Mucosa of rectum (tissue), 2 donors: ENCODE data around the gene EPB41L1.

Experiments used
- H3K27ac ChIP-seq, 2 donors: one replicate each; pipeline ENCODE4 v1.7.0; 2013; ENCODE audit warnings: inconsistent platforms in 2 of 2, low read depth in 2 of 2, low read length in 2 of 2
- H3K27me3 ChIP-seq, 2 donors: one replicate each; pipeline ENCODE4 v1.7.0; 2013; ENCODE audit warnings: low read length in 2 of 2; ENCODE audit not compliant: control insufficient read depth in 2 of 2, insufficient read depth in 2 of 2
- H3K36me3 ChIP-seq, 2 donors: one replicate each; pipeline ENCODE4 v1.7.0; 2013; ENCODE audit warnings: low read length in 2 of 2; ENCODE audit not compliant: control insufficient read depth in 2 of 2, insufficient read depth in 2 of 2
- H3K4me1 ChIP-seq, 2 donors: one replicate each; pipeline ENCODE4 v1.7.0; 2013; ENCODE audit warnings: low read length in 2 of 2, mild to moderate bottlenecking in 1 of 2; ENCODE audit not compliant: control insufficient read depth in 2 of 2, insufficient read depth in 2 of 2
- H3K4me3 ChIP-seq, 2 donors: one replicate each; pipeline ENCODE4 v1.7.0; 2013; ENCODE audit warnings: low read length in 2 of 2
- H3K9ac ChIP-seq, 2 donors: one replicate each; pipeline ENCODE4 v1.7.0; 2013; ENCODE audit warnings: low read length in 2 of 2, low read depth in 1 of 2, mild to moderate bottlenecking in 1 of 2
- H3K9me3 ChIP-seq, 2 donors: one replicate each; pipeline ENCODE4 v1.7.0; 2013; ENCODE audit warnings: low read length in 2 of 2; ENCODE audit not compliant: control insufficient read depth in 2 of 2
- donor health status: healthy.
- donor health status: Normal muscosa, but diverticular disease.

Gene EPB41L1

GRCh38 chr20:36113566-36114250, 40.8 kb upstream of the EPB41L1 start:
- peaks cover 0 to 2% of the 10 kb centered on the region in 2 donors for H3K36me3 ChIP-seq
- peak overlapping the region in 1 of 2 donors; percentile 7 for H3K27ac ChIP-seq
- peaks cover 21 to 34% of the 10 kb centered on the region in 2 donors for H3K4me1 ChIP-seq
- H3K27me3 ChIP-seq: no peaks in the 10 kb centered on the region
- H3K4me3 ChIP-seq: no peak overlapping the region
- no peaks in the 10 kb centered on the region for H3K9me3 ChIP-seq
- no peak overlapping the region for H3K9ac ChIP-seq

GRCh38 chr20:36114707-36115106, 39.8 kb upstream of the EPB41L1 start:
- H3K36me3 ChIP-seq: peaks cover 0 to 2% of the 10 kb centered on the region in 2 donors
- no peak overlapping the region for H3K27ac ChIP-seq
- peaks cover 28 to 35% of the 10 kb centered on the region in 2 donors for H3K4me1 ChIP-seq
- H3K9ac ChIP-seq: no peak overlapping the region
- no peaks in the 10 kb centered on the region for H3K27me3 ChIP-seq
- no peak overlapping the region for H3K4me3 ChIP-seq
- H3K9me3 ChIP-seq: no peaks in the 10 kb centered on the region

GRCh38 chr20:36115925-36116324, 38.6 kb upstream of the EPB41L1 start:
- H3K9ac ChIP-seq: no peak overlapping the region
- H3K27me3 ChIP-seq: no peaks in the 10 kb centered on the region
- peaks cover 26 to 34% of the 10 kb centered on the region in 2 donors for H3K4me1 ChIP-seq
- H3K4me3 ChIP-seq: no peak overlapping the region
- no peak overlapping the region for H3K27ac ChIP-seq
- no peaks in the 10 kb centered on the region for H3K36me3 ChIP-seq
- H3K9me3 ChIP-seq: no peaks in the 10 kb centered on the region

GRCh38 chr20:36116807-36117441, 37.6 kb upstream of the EPB41L1 start:
- Histone ChIP-seq H3K9ac (no peak overlapping the region), H3K36me3 (no peaks in the 10 kb centered on the region), H3K27ac (no peak overlapping the region), H3K27me3 (no peaks in the 10 kb centered on the region), H3K4me1 (peaks cover 30 to 32% of the 10 kb centered on the region in 2 donors), H3K4me3 (no peak overlapping the region), H3K9me3 (no peaks in the 10 kb centered on the region)

GRCh38 chr20:36117638-36118037, 36.9 kb upstream of the EPB41L1 start:
- Histone ChIP-seq H3K9me3 (no peaks in the 10 kb centered on the region), H3K9ac (peak overlapping the region in 1 of 2 donors; percentile 5), H3K4me3 (no peak overlapping the region), H3K27me3 (no peaks in the 10 kb centered on the region), H3K4me1 (peaks cover 31 to 32% of the 10 kb centered on the region in 2 donors), H3K27ac (peak overlapping the region; percentile 27 to 30), H3K36me3 (no peaks in the 10 kb centered on the region)

- peaks cover 37 to 38% of the 10 kb centered on the region in 2 donors for H3K4me1 ChIP-seq
- no peaks in the 10 kb centered on the region for H3K9me3 ChIP-seq
- no peak overlapping the region for H3K9ac ChIP-seq
- no peak overlapping the region for H3K4me3 ChIP-seq
- H3K36me3 ChIP-seq: no peaks in the 10 kb centered on the region
- H3K27ac ChIP-seq: peak overlapping the region; percentile 27 to 30
- no peaks in the 10 kb centered on the region for H3K27me3 ChIP-seq
Measured at GRCh38 chr20:36118371-36118770, 36.2 kb upstream of the EPB41L1 start.

- H3K9ac ChIP-seq: no peak overlapping the region
- no peak overlapping the region for H3K27ac ChIP-seq
- H3K4me3 ChIP-seq: no peak overlapping the region
- H3K27me3 ChIP-seq: no peaks in the 10 kb centered on the region
- no peaks in the 10 kb centered on the region for H3K9me3 ChIP-seq
- H3K36me3 ChIP-seq: no peaks in the 10 kb centered on the region
- H3K4me1 ChIP-seq: peaks cover 37 to 38% of the 10 kb centered on the region in 2 donors
Measured at GRCh38 chr20:36119537-36119936, 35.0 kb upstream of the EPB41L1 start.

GRCh38 chr20:36120241-36120640, 34.3 kb upstream of the EPB41L1 start:
- no peaks in the 10 kb centered on the region for H3K36me3 ChIP-seq
- H3K9ac ChIP-seq: no peak overlapping the region
- H3K9me3 ChIP-seq: no peaks in the 10 kb centered on the region
- H3K27ac ChIP-seq: no peak overlapping the region
- H3K27me3 ChIP-seq: no peaks in the 10 kb centered on the region
- H3K4me3 ChIP-seq: no peak overlapping the region
- H3K4me1 ChIP-seq: peaks cover 37 to 38% of the 10 kb centered on the region in 2 donors

- Histone ChIP-seq H3K4me3 (no peak overlapping the region), H3K27ac (peak overlapping the region in 1 of 2 donors; percentile 86), H3K9me3 (no peaks in the 10 kb centered on the region), H3K9ac (no peak overlapping the region), H3K27me3 (no peaks in the 10 kb centered on the region), H3K36me3 (no peaks in the 10 kb centered on the region), H3K4me1 (peaks cover 37 to 38% of the 10 kb centered on the region in 2 donors)
Measured at GRCh38 chr20:36120991-36121390, 33.5 kb upstream of the EPB41L1 start.
